Hepatocyte (in vitro differentiated cells): ENCODE data around the gene C11orf68. TPM values are rescaled to one million over a fixed set of nuclear protein-coding genes. Genes with fewer than 3 reads are reported as not detected.
A peak's percentile ranks its signal among the peaks of the same experiment; 100 is the strongest.

Experiments used
- DNase-seq: peaks from one replicate; pipeline ENCODE4 v3.0.0-alpha.2; 2016; ENCODE audit warnings: low spot score
- H2AFZ ChIP-seq: fragments of 200-600 bp; sonication (generic); 2 replicates; pipeline ENCODE4 v1.6.0; 2016; ENCODE audit warnings: antibody characterized with exemption, mild to moderate bottlenecking
- H3K27ac ChIP-seq: fragments of 200-600 bp; sonication (generic); 2 replicates; pipeline ENCODE4 v1.5.1; 2016; ENCODE audit warnings: mild to moderate bottlenecking
- H3K27me3 ChIP-seq: fragments of 200-600 bp; sonication (generic); 2 replicates; pipeline ENCODE4 v1.6.1; 2016
- H3K36me3 ChIP-seq: fragments of 200-600 bp; sonication (generic); replicated peaks from 2 replicates; pipeline ENCODE4 v1.5.1; 2016; ENCODE audit warnings: low read depth; ENCODE audit not compliant: insufficient read depth
- H3K4me1 ChIP-seq: fragments of 200-600 bp; sonication (generic); 2 replicates; pipeline ENCODE4 v1.5.1; 2016; ENCODE audit warnings: mild to moderate bottlenecking, moderate library complexity; ENCODE audit not compliant: insufficient read depth
- H3K4me2 ChIP-seq: fragments of 200-600 bp; sonication (generic); 2 replicates; pipeline ENCODE4 v1.6.0; 2016
- H3K4me3 ChIP-seq: fragments of 200-600 bp; sonication (generic); 2 replicates; pipeline ENCODE4 v1.5.1; 2016; ENCODE audit warnings: mild to moderate bottlenecking
- H3K79me2 ChIP-seq: fragments of 200-600 bp; sonication (generic); 2 replicates; pipeline ENCODE4 v1.6.0; 2017; ENCODE audit warnings: mild to moderate bottlenecking
- H3K9me2 ChIP-seq: fragments of 200-600 bp; sonication (generic); replicated peaks from 2 replicates; pipeline ENCODE4 v1.6.0; 2017; ENCODE audit warnings: mild to moderate bottlenecking; ENCODE audit not compliant: insufficient read depth
- H3K9me3 ChIP-seq: fragments of 200-600 bp; sonication (generic); 2 replicates; pipeline ENCODE4 v1.5.1; 2016; ENCODE audit warnings: low read depth, mild to moderate bottlenecking
- H4K20me1 ChIP-seq: fragments of 200-600 bp; sonication (generic); 2 replicates; pipeline ENCODE4 v1.6.0; 2016; ENCODE audit warnings: mild to moderate bottlenecking; ENCODE audit not compliant: insufficient read depth, poor library complexity, severe bottlenecking
- CTCF ChIP-seq: fragments of 200-600 bp; sonication (generic); IDR thresholded peaks from 2 replicates; pipeline ENCODE4 v1.5.1; 2016; ENCODE audit warnings: antibody characterized with exemption, mild to moderate bottlenecking; ENCODE audit not compliant: poor library complexity
- EZH2 ChIP-seq: fragments of 200-600 bp; sonication (generic); IDR thresholded peaks from 2 replicates; pipeline ENCODE4 v1.6.1; 2016; ENCODE audit warnings: antibody characterized with exemption, mild to moderate bottlenecking, borderline replicate concordance
- EZH2phosphoT487 ChIP-seq: fragments of 200-600 bp; sonication (generic); IDR thresholded peaks from one replicate; pipeline ENCODE4 v1.6.1; 2018; ENCODE audit warnings: antibody characterized with exemption, mild to moderate bottlenecking, low read depth, moderate library complexity; ENCODE audit not compliant: unreplicated experiment, severe bottlenecking
- WGBS: methylation state at CpG from one replicate; pipeline ENCODE4 v1.1.6; 2016; ENCODE audit warnings: low lambda C conversion rate; ENCODE audit errors: missing lambda C conversion rate; 5-methylcytosine and 5-hydroxymethylcytosine counted together
- polyA plus RNA-seq: library from polyadenylated mRNA; unstranded; fragments of >200 nt; fragmentation: Nextera tagmentation; extraction: Ambion mirVana; gene quantifications from 2 replicates; pipeline ENCODE4 v1.2.1, GENCODE V29; 2016
- total RNA-seq: library from RNA; depleted of rRNA; stranded (reverse); fragments of >200 nt; gene quantifications from 2 replicates; pipeline ENCODE4 v1.2.3, GENCODE V29; 2014

C11orf68 gene
- total and polyA plus RNA-seq, 2 experiments from 2014 or later: 26.3 to 59.3 TPM

- Histone ChIP-seq H2AFZ (no peak overlapping the region), H3K4me2 (no peak overlapping the region), H3K36me3 (no peaks in the 10 kb centered on the region), H3K4me1 (peaks cover 4% of the 10 kb centered on the region), H3K27ac (no peak overlapping the region), H3K9me3 (no peaks in the 10 kb centered on the region), H3K9me2 (no peaks in the 10 kb centered on the region), H3K27me3 (no peaks in the 10 kb centered on the region), H3K4me3 (no peak overlapping the region), H3K79me2 (no peaks in the 10 kb centered on the region), H4K20me1 (no peaks in the 10 kb centered on the region)
- no peak for TF ChIP-seq CTCF
- TF ChIP-seq EZH2: no peak
- TF ChIP-seq EZH2phosphoT487: no peak
- 77% methylated on average over 6 of the region's 6 CpGs for WGBS
- DNase-seq: no peak
Observed at GRCh38 chr11:65907878-65908277, 11.0 kb downstream of the C11orf68 start.

GRCh38 chr11:65906602-65907001, 12.3 kb downstream of the C11orf68 start:
- Histone ChIP-seq H3K79me2 (no peaks in the 10 kb centered on the region), H3K9me3 (no peaks in the 10 kb centered on the region), H2AFZ (no peak overlapping the region), H3K4me1 (peaks cover 2% of the 10 kb centered on the region), H4K20me1 (no peaks in the 10 kb centered on the region), H3K36me3 (no peaks in the 10 kb centered on the region), H3K27me3 (peaks cover 1% of the 10 kb centered on the region), H3K9me2 (no peaks in the 10 kb centered on the region), H3K4me2 (no peak overlapping the region), H3K27ac (no peak overlapping the region), H3K4me3 (no peak overlapping the region)
- 88% methylated on average over 5 of the region's 5 CpGs for WGBS
- DNase-seq: no peak
- TF ChIP-seq CTCF (no peak), EZH2phosphoT487 (no peak), EZH2 (no peak)

DNA sequence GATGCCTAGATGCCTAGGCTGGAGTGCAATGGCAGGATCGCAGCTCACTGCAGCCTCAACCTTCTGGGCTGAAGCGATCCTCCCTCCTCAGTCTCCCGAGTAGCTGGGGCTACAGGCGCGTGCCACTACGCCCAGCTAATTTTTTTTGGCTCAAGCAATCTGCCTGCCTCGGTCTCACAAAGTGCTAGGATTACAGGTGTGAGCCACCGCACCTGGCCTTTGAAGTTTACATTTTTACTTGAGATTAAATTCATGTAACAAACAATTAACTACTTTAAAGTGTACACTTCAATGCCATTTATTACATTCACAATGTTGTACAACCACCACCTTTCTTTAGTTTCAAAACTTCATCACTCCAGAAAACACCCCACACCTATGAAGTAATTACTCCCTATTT, 15.1 kb downstream of the C11orf68 start:
- no peak overlapping the region for H3K4me3 ChIP-seq
- H2AFZ ChIP-seq: no peak overlapping the region
- no peaks in the 10 kb centered on the region for H3K9me2 ChIP-seq
- no peaks in the 10 kb centered on the region for H3K36me3 ChIP-seq
- H3K27ac ChIP-seq: peak overlapping the region; percentile 55
- H3K4me1 ChIP-seq: peaks cover 15% of the 10 kb centered on the region
- H3K27me3 ChIP-seq: peaks cover 19% of the 10 kb centered on the region
- TF ChIP-seq EZH2 (no peak), CTCF (no peak), EZH2phosphoT487 (no peak)
- H4K20me1 ChIP-seq: no peaks in the 10 kb centered on the region
- H3K9me3 ChIP-seq: no peaks in the 10 kb centered on the region
- no peaks in the 10 kb centered on the region for H3K79me2 ChIP-seq
- no peak for DNase-seq
- 85% methylated on average over 8 of the region's 8 CpGs for WGBS
- no peak overlapping the region for H3K4me2 ChIP-seq

- H3K79me2 ChIP-seq: no peaks in the 10 kb centered on the region
- H3K9me3 ChIP-seq: no peaks in the 10 kb centered on the region
- no peak overlapping the region for H3K4me2 ChIP-seq
- H3K4me1 ChIP-seq: peaks cover 15% of the 10 kb centered on the region
- 15% methylated on average over 5 of the region's 5 CpGs for WGBS
- H3K4me3 ChIP-seq: no peak overlapping the region
- no peaks in the 10 kb centered on the region for H3K9me2 ChIP-seq
- H3K36me3 ChIP-seq: no peaks in the 10 kb centered on the region
- H3K27me3 ChIP-seq: peaks cover 21% of the 10 kb centered on the region
- DNase-seq: peak; percentile 69
- TF ChIP-seq EZH2phosphoT487 (no peak), EZH2 (no peak), CTCF (no peak)
- H3K27ac ChIP-seq: peak overlapping the region; percentile 64
- H4K20me1 ChIP-seq: no peaks in the 10 kb centered on the region
- H2AFZ ChIP-seq: no peak overlapping the region
Observed at GRCh38 chr11:65903068-65903481, 15.8 kb downstream of the C11orf68 start.
